HCT116 (cell line): ENCODE data around the gene COPB1. TPM values are rescaled to one million over a fixed set of nuclear protein-coding genes. Genes with fewer than 3 reads are reported as not detected.

Experiments
- ATAC-seq: fragments of 200-7000 bp; cut with Tn5 transposase; 2 replicates; pipeline ENCODE4 v1.9.1; 2020; ENCODE audit warnings: mild to moderate bottlenecking, moderate library complexity
- BruUV-seq: library from RNA; stranded (reverse); fragments of 400-500 nt; replicated peaks from 2 replicates; lab custom pipeline; 2021; lab: Mats Ljungman, UMichigan
- CTCF ChIA-PET: fragments of 300-600 bp; sonication (Branson Sonifier 250); formaldehyde crosslinking; loops from one replicate; lab custom pipeline; 2021; ENCODE audit warnings: antibody characterized with exemption; lab: Charles Lee
- POLR2A ChIA-PET: fragments of 300-600, 350-600 bp; sonication (Branson Sonifier 250); formaldehyde crosslinking; loops from one replicate; lab custom pipeline; 2021; ENCODE audit warnings: antibody characterized with exemption; lab: Charles Lee
- RAD21 ChIA-PET, 2 experiments: fragments of 300-600 bp; sonication (Branson Sonifier 250); formaldehyde crosslinking; loops; one replicate each; lab custom pipeline; 2023; ENCODE audit warnings: low total read pairs in 2 of 2; ENCODE audit not compliant: uncharacterized antibody in 2 of 2, unreplicated experiment in 2 of 2, low non-redundant PET in 1 of 2; lab: Charles Lee
- DNase-seq: peaks from one replicate; pipeline ENCODE4 v3.0.0-alpha.2; 2010; ENCODE audit warnings: low read depth, low spot score
- H2AFZ ChIP-seq: fragments of 200-600 bp; shearing (Covaris generic), sonication (generic); 2 replicates; pipeline ENCODE4 v1.6.1; 2017; ENCODE audit warnings: low read depth, mixed run types, mixed read lengths, antibody characterized with exemption, low read length; ENCODE audit not compliant: poor library complexity, severe bottlenecking
- H3K27ac ChIP-seq: 2 replicates; pipeline ENCODE4 v1.5.1; 2012; ENCODE audit warnings: low read depth, low read length
- H3K27me3 ChIP-seq: fragments of 200-600 bp; sonication (generic); 2 replicates; pipeline ENCODE4 v1.6.1; 2016; ENCODE audit warnings: mixed run types, low read length, mixed read lengths; ENCODE audit not compliant: insufficient read depth
- H3K36me3 ChIP-seq, 2 experiments: fragments of 200-500 bp in 1 of 2; fragments of 200-600 bp in 1 of 2; sonication (Bioruptor generic) in 1 of 2; sonication (generic) in 1 of 2; 2 replicates each; pipeline versions ENCODE4 v1.5.1 to v1.6.1; 2014 to 2016; ENCODE audit warnings: low read length in 2 of 2, inconsistent platforms in 1 of 2, mixed read lengths in 1 of 2, mixed run types in 1 of 2; ENCODE audit not compliant: insufficient read depth in 2 of 2, control insufficient read depth in 1 of 2
- H3K4me1 ChIP-seq, 2 experiments: fragments of 200-600 bp in 1 of 2; sonication (generic) in 1 of 2; 2 replicates each; pipeline versions ENCODE4 v1.5.1 to v1.6.1; 2012 to 2017; ENCODE audit warnings: low read length in 2 of 2, inconsistent platforms in 1 of 2, mild to moderate bottlenecking in 1 of 2, mixed read lengths in 1 of 2, mixed run types in 1 of 2, moderate library complexity in 1 of 2; ENCODE audit not compliant: insufficient read depth in 2 of 2, control insufficient read depth in 1 of 2
- H3K4me2 ChIP-seq: fragments of 200-600 bp; sonication (generic); 2 replicates; pipeline ENCODE4 v1.6.1; 2017; ENCODE audit warnings: mixed run types, low read length, mixed read lengths
- H3K4me3 ChIP-seq, 2 experiments: fragments of 200-600 bp in 1 of 2; sonication (generic) in 1 of 2; replicated peaks in 1 of 2; 2 replicates each; pipeline ENCODE4 v1.5.1; 2011 to 2016; ENCODE audit warnings: low read length in 2 of 2, control low read depth in 1 of 2, low read depth in 1 of 2, mild to moderate bottlenecking in 1 of 2, mixed read lengths in 1 of 2, mixed run types in 1 of 2
- H3K79me2 ChIP-seq: fragments of 200-600 bp; sonication (generic); 2 replicates; pipeline ENCODE4 v1.6.1; 2017; ENCODE audit warnings: mild to moderate bottlenecking, mixed run types, low read length, moderate library complexity, mixed read lengths; ENCODE audit not compliant: insufficient read depth
- H3K9ac ChIP-seq: fragments of 200-600 bp; sonication (generic); 2 replicates; pipeline ENCODE4 v1.6.1; 2016; ENCODE audit warnings: low read length, mixed read lengths
- H3K9me2 ChIP-seq: fragments of 200-600 bp; sonication (generic), shearing (Covaris generic); 2 replicates; pipeline ENCODE4 v1.6.1; 2017; ENCODE audit warnings: mixed run types, mild to moderate bottlenecking, moderate library complexity; ENCODE audit not compliant: insufficient read depth
- H3K9me3 ChIP-seq, 2 experiments: fragments of 200-500 bp in 1 of 2; fragments of 200-600 bp in 1 of 2; sonication (Bioruptor generic) in 1 of 2; sonication (generic) in 1 of 2; 2 replicates each; pipeline ENCODE4 v1.6.1; 2014 to 2017; ENCODE audit warnings: low read length in 2 of 2, mixed read lengths in 2 of 2, inconsistent platforms in 1 of 2, low read depth in 1 of 2, mild to moderate bottlenecking in 1 of 2, mixed run types in 1 of 2, moderate library complexity in 1 of 2; ENCODE audit not compliant: control insufficient read depth in 1 of 2, insufficient read depth in 1 of 2
- H4K20me1 ChIP-seq: fragments of 200-600 bp; sonication (generic), shearing (Covaris generic); 2 replicates; pipeline ENCODE4 v1.6.1; 2017; ENCODE audit warnings: mixed run types, mild to moderate bottlenecking, moderate library complexity; ENCODE audit not compliant: insufficient read depth
- ATF3 ChIP-seq: IDR thresholded peaks from 2 replicates; pipeline ENCODE4 v1.6.1; 2012
- CBX3 ChIP-seq: IDR thresholded peaks from 2 replicates; pipeline ENCODE4 v1.6.1; 2012; ENCODE audit warnings: low read depth
- CEBPB ChIP-seq: IDR thresholded peaks from 2 replicates; pipeline ENCODE4 v1.6.1; 2012; ENCODE audit warnings: low read depth
- CTCF ChIP-seq, 3 experiments: fragments of 200-600 bp in 1 of 3; sonication (generic) in 1 of 3; IDR thresholded peaks in 2 of 3; conservative IDR thresholded peaks in 1 of 3; 2 replicates each; pipeline ENCODE4 v1.5.1; 2012 to 2017; ENCODE audit warnings: low read depth in 2 of 3, low read length in 2 of 3, antibody characterized with exemption in 1 of 3, borderline replicate concordance in 1 of 3, control low read depth in 1 of 3, mild to moderate bottlenecking in 1 of 3, mixed read lengths in 1 of 3, mixed run types in 1 of 3, moderate library complexity in 1 of 3; ENCODE audit not compliant: insufficient read depth in 1 of 3
- ELF1 ChIP-seq: IDR thresholded peaks from 2 replicates; pipeline ENCODE4 v1.6.1; 2012; ENCODE audit warnings: low read depth, borderline replicate concordance
- EZH2 ChIP-seq: fragments of 200-600 bp; sonication (generic); IDR thresholded peaks from 2 replicates; pipeline ENCODE4 v1.6.1; 2017; ENCODE audit warnings: antibody characterized with exemption, mixed run types
- EZH2phosphoT487 ChIP-seq: fragments of 200-600 bp; IDR thresholded peaks from 2 replicates; pipeline ENCODE4 v1.6.1; 2018; ENCODE audit warnings: antibody characterized with exemption, borderline replicate concordance
- FOSL1 ChIP-seq: IDR thresholded peaks from 2 replicates; pipeline ENCODE4 v1.6.1; 2012; ENCODE audit warnings: low read depth
- JUND ChIP-seq: IDR thresholded peaks from 2 replicates; pipeline ENCODE4 v1.6.1; 2012
- POLR2A ChIP-seq: IDR thresholded peaks from 2 replicates; pipeline ENCODE4 v1.7.0; 2011; ENCODE audit warnings: borderline replicate concordance; ENCODE audit not compliant: insufficient read depth, insufficient read length; ENCODE audit errors: extremely low read depth
- POLR2AphosphoS5 ChIP-seq: IDR thresholded peaks from 2 replicates; pipeline ENCODE4 v1.6.1; 2011; ENCODE audit warnings: mild to moderate bottlenecking, low read depth, low read length, moderate library complexity
- SP1 ChIP-seq: IDR thresholded peaks from 2 replicates; pipeline ENCODE4 v1.6.1; 2012; ENCODE audit warnings: low read depth
- SRF ChIP-seq: IDR thresholded peaks from 2 replicates; pipeline ENCODE4 v1.6.1; 2012; ENCODE audit warnings: low read depth
- ZNF274 ChIP-seq: fragments of 200-500 bp; sonication (Bioruptor generic); IDR thresholded peaks from 2 replicates; pipeline ENCODE4 v1.6.1; 2014; ENCODE audit warnings: mild to moderate bottlenecking, low read depth, low read length, inconsistent platforms
- intact Hi-C: fragments of 100-400 bp; cut with micrococcal nuclease; formaldehyde crosslinking; loops from 2 replicates; pipeline ENCODE4 v1.10.0; 2022
- total RNA-seq: library from RNA; stranded (reverse); gene quantifications from one replicate; pipeline ENCODE4 v1.2.1, GENCODE V29; 2021; ENCODE audit not compliant: unreplicated experiment

COPB1 gene
- total RNA-seq, 1 experiment from 2014 or later, result 95.5 TPM

GRCh38 chr11:14503023-14503422, 3.4 kb upstream of the COPB1 start (continued):
- TF ChIP-seq ELF1, result no peak
- no peak for TF ChIP-seq EZH2
- no peak for TF ChIP-seq CBX3
- TF ChIP-seq EZH2phosphoT487, result no peak
- TF ChIP-seq POLR2AphosphoS5, result no peak
- TF ChIP-seq, all 23 proteins: peak for 0

GRCh38 chr11:14502039-14502438, 2.4 kb upstream of the COPB1 start:
- TF ChIP-seq POLR2AphosphoS5 (no peak), SP1 (no peak), JUND (no peak), ELF1 (no peak), ZNF274 (no peak), SRF (no peak), CTCF (IDR thresholded peaks at IDR 0.05 in 2 of 3, conservative IDR thresholded peaks at IDR 0.05 in 1 of 3; ENCODE audit: borderline replicate concordance in 1 of 3, insufficient read depth in 1 of 3, low read depth in 2 of 3, low read length in 2 of 3) (no peak), EZH2phosphoT487 (no peak), FOSL1 (no peak), POLR2A (no peak), ATF3 (no peak), CEBPB (no peak)
- BruUV-seq, result no TSS peak
- peaks cover 33% of the 10 kb centered on the region in 2 experiments for H3K36me3 ChIP-seq
- POLR2A ChIA-PET, result no interaction called here
- no peak for ATAC-seq
- no peaks in the 10 kb centered on the region for H3K9me2 ChIP-seq
- no peaks in the 10 kb centered on the region for H3K9me3 ChIP-seq
- no peak for DNase-seq
- H3K4me3 ChIP-seq, result no peak overlapping the region
- RAD21 ChIA-PET, result no interaction called here
- 0 out of 2 replicates have a peak, but pooled peaks cover 3% of the 10 kb centered on the region for H4K20me1 ChIP-seq
- no peak overlapping the region for H3K4me2 ChIP-seq
- H3K9ac ChIP-seq, result no peak overlapping the region
- H2AFZ ChIP-seq, result no peak overlapping the region
- no peaks in the 10 kb centered on the region for H3K27me3 ChIP-seq
- peaks cover 7 to 14% of the 10 kb centered on the region in 2 experiments; a peak in 3 of 4 replicates for H3K4me1 ChIP-seq
- no peak overlapping the region for H3K27ac ChIP-seq
- CTCF ChIA-PET, result no interaction called here
- intact Hi-C loops, result no loop called here
- H3K79me2 ChIP-seq, result peaks cover 23% of the 10 kb centered on the region
